ENCODE measurements around the gene RBM3. TPM values are rescaled to one million over a fixed set of nuclear protein-coding genes. Genes with fewer than 3 reads are reported as not detected.
"Not testable (repeated sequence)": the region's sequence is repeated elsewhere in the genome, so short reads cannot be mapped to it uniquely, and the experiment has no call there.

The RBM3 gene
- total RNA-seq, 5 donors from 2014 or later (not counting 1 experiment from before 2014, with no cell fraction given) = 212 to 345 (median 222) TPM

DNA sequence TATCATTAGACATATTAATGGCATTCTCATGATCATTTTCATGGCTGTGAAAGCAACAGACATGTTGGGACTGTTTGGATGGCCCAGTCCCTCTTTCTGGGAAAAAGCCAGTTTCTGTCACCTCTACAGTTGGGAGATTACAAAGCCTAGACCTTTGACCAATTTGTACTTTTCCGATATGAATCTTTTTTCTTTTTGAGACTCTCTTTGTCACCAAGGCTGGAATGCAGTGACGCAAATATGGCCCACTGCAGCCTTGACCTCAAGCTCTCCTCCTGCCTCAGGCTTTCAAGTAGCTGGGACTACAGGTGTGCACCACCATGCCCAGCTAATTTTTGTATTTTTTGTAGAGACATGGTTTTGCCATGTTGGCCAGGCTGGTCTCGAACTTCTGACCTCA lies 25.4 kb upstream of the RBM3 start:
- ChIA-PET CTCF (interaction anchor here in 1 of 2 donors (0.5 kb wide), 1 partner anchor 368 kb away, joined by 3 read pairs; no protein-coding TSS in a partner anchor), POLR2A (no interaction called here)
- Histone ChIP-seq H3K27me3 (replicated peaks in 1 of 2; ENCODE audit: control insufficient read depth in 2 of 2, extremely low read depth in 1 of 2, insufficient read depth in 2 of 2, low read length in 1 of 2) (no peaks in the 10 kb centered on the region), H3K9me3 (no peaks in the 10 kb centered on the region), H3K4me1 (ENCODE audit: control insufficient read depth in 1 of 2, extremely low read depth in 1 of 2, insufficient read depth in 2 of 2, low read length in 2 of 2) (no peaks in the 10 kb centered on the region), H3K27ac (ENCODE audit: low read length) (no peak overlapping the region), H3K36me3 (ENCODE audit: control insufficient read depth in 2 of 2, extremely low read depth in 1 of 2, insufficient read depth in 1 of 2, low read length in 1 of 2) (peaks cover 4 to 20% of the 10 kb centered on the region in 2 donors), H3K4me3 (ENCODE audit: control insufficient read depth in 1 of 2, extremely low read depth in 1 of 2, low read length in 1 of 2) (no peak overlapping the region)
- Mint-ChIP-seq H3K27ac (no peak overlapping the region), H3K9me3 (no peaks in the 10 kb centered on the region), H3K36me3 (peaks cover 25% of the 10 kb centered on the region), H3K4me1 (peaks cover 0 to 3% (median 0%) of the 10 kb centered on the region in 3 donors), H3K27me3 (no peaks in the 10 kb centered on the region), H3K4me3 (no peak overlapping the region)
- DNase-seq (no peak), ATAC-seq (replicated peaks in 1 of 4) (no peak)
- 100% methylated on average over 1 of the region's 3 CpGs for WGBS (ENCODE audit: insufficient coverage)

- CTCF ChIA-PET; H3K27ac ChIP-seq (ENCODE audit: low read length); H3K9me3 Mint-ChIP-seq; H3K4me1 ChIP-seq (ENCODE audit: control insufficient read depth in 1 of 2, extremely low read depth in 1 of 2, insufficient read depth in 2 of 2, low read length in 2 of 2); H3K4me3 Mint-ChIP-seq; POLR2A ChIA-PET; H3K9me3 ChIP-seq; H3K27me3 ChIP-seq (replicated peaks in 1 of 2; ENCODE audit: control insufficient read depth in 2 of 2, extremely low read depth in 1 of 2, insufficient read depth in 2 of 2, low read length in 1 of 2); H3K27ac Mint-ChIP-seq; H3K4me3 ChIP-seq (ENCODE audit: control insufficient read depth in 1 of 2, extremely low read depth in 1 of 2, low read length in 1 of 2); ATAC-seq (replicated peaks in 1 of 4); H3K4me1 Mint-ChIP-seq; DNase-seq; H3K27me3 Mint-ChIP-seq: not testable (repeated sequence)
- peaks cover 7 to 37% of the 10 kb centered on the region in 2 donors for H3K36me3 ChIP-seq (ENCODE audit: control insufficient read depth in 2 of 2, extremely low read depth in 1 of 2, insufficient read depth in 1 of 2, low read length in 1 of 2)
- H3K36me3 Mint-ChIP-seq = peaks cover 23% of the 10 kb centered on the region
- WGBS (ENCODE audit: insufficient coverage) = 100% methylated on average over 1 of the region's 9 CpGs
Observed at GRCh38 chrX:48555731-48556325, 18.5 kb upstream of the RBM3 start.

DNA sequence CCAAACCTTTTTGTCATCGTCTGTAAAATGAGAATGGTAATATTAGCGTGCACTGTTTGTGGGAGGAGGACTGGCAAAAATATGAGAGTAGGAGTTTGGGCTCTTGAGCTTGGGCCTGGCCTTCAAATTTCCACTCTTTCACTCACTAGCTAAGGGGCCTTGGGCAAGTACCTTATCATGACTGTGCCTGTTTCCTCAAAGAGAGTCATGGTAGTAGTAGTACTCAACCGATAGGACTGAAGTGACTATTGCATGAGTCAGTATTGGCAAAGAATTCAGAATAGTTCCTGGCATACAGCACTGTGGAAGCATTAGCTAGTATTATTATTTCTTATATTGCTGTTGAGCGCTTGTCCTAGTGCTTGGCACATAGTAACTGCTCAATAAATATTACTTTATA lies 16.0 kb upstream of the RBM3 start:
- Mint-ChIP-seq H3K4me1 (no peaks in the 10 kb centered on the region), H3K27me3 (peaks cover 0 to 5% of the 10 kb centered on the region in 2 donors), H3K4me3 (no peak overlapping the region), H3K27ac (no peak overlapping the region), H3K9me3 (no peaks in the 10 kb centered on the region), H3K36me3 (peaks cover 25% of the 10 kb centered on the region)
- no CpG with 5 or more reads among the region's 4 CpGs for WGBS (ENCODE audit: insufficient coverage)
- ChIA-PET POLR2A (no interaction called here), CTCF (interaction anchor here in 1 of 2 donors (0.6 kb wide), 1 partner anchor 9 kb away, joined by 3 read pairs; no protein-coding TSS in a partner anchor)
- H3K36me3 ChIP-seq (ENCODE audit: control insufficient read depth in 2 of 2, extremely low read depth in 1 of 2, insufficient read depth in 1 of 2, low read length in 1 of 2) = peaks cover 7 to 43% of the 10 kb centered on the region in 2 donors
- no peak for DNase-seq
- no peak overlapping the region for H3K4me3 ChIP-seq (ENCODE audit: control insufficient read depth in 1 of 2, extremely low read depth in 1 of 2, low read length in 1 of 2)
- H3K27me3 ChIP-seq (replicated peaks in 1 of 2; ENCODE audit: control insufficient read depth in 2 of 2, extremely low read depth in 1 of 2, insufficient read depth in 2 of 2, low read length in 1 of 2) = no peaks in the 10 kb centered on the region
- no peak for ATAC-seq (replicated peaks in 1 of 4)
- H3K4me1 ChIP-seq (ENCODE audit: control insufficient read depth in 1 of 2, extremely low read depth in 1 of 2, insufficient read depth in 2 of 2, low read length in 2 of 2) = no peaks in the 10 kb centered on the region
- H3K9me3 ChIP-seq = no peaks in the 10 kb centered on the region
- H3K27ac ChIP-seq (ENCODE audit: low read length) = no peak overlapping the region

DNA sequence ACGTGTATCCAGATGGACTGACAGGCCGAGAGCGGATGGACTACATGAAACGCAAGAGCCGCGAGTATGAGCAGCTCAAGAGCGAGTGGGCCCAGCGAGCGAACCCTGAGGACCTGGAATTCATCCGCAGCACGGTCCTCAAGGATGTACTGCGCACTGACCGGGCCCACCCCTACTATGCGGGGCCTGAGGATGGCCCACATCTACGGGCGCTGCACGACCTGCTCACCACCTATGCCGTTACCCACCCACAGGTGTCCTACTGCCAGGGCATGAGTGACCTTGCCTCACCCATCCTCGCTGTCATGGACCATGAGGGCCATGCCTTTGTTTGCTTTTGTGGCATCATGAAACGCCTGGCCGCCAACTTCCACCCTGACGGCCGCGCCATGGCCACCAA lies 14.6 kb upstream of the RBM3 start:
- ChIA-PET POLR2A (no interaction called here), CTCF (no interaction called here)
- peaks cover 0 to 3% of the 10 kb centered on the region in 2 donors for H3K27me3 Mint-ChIP-seq
- H3K27ac ChIP-seq (ENCODE audit: low read length) = no peak overlapping the region
- no peak overlapping the region for H3K4me3 ChIP-seq (ENCODE audit: control insufficient read depth in 1 of 2, extremely low read depth in 1 of 2, low read length in 1 of 2)
- H3K4me3 Mint-ChIP-seq = no peak overlapping the region
- H3K9me3 Mint-ChIP-seq = no peaks in the 10 kb centered on the region
- peaks cover 27% of the 10 kb centered on the region for H3K36me3 Mint-ChIP-seq
- no peaks in the 10 kb centered on the region for H3K4me1 Mint-ChIP-seq
- no peak for ATAC-seq (replicated peaks in 1 of 4)
- H3K9me3 ChIP-seq = no peaks in the 10 kb centered on the region
- 90% methylated on average over 13 of the region's 24 CpGs for WGBS (ENCODE audit: insufficient coverage)
- DNase-seq = no peak
- H3K27ac Mint-ChIP-seq = no peak overlapping the region
- no peaks in the 10 kb centered on the region for H3K27me3 ChIP-seq (replicated peaks in 1 of 2; ENCODE audit: control insufficient read depth in 2 of 2, extremely low read depth in 1 of 2, insufficient read depth in 2 of 2, low read length in 1 of 2)
- H3K4me1 ChIP-seq (ENCODE audit: control insufficient read depth in 1 of 2, extremely low read depth in 1 of 2, insufficient read depth in 2 of 2, low read length in 2 of 2) = no peaks in the 10 kb centered on the region
- H3K36me3 ChIP-seq (ENCODE audit: control insufficient read depth in 2 of 2, extremely low read depth in 1 of 2, insufficient read depth in 1 of 2, low read length in 1 of 2) = peaks cover 7 to 39% of the 10 kb centered on the region in 2 donors

DNA sequence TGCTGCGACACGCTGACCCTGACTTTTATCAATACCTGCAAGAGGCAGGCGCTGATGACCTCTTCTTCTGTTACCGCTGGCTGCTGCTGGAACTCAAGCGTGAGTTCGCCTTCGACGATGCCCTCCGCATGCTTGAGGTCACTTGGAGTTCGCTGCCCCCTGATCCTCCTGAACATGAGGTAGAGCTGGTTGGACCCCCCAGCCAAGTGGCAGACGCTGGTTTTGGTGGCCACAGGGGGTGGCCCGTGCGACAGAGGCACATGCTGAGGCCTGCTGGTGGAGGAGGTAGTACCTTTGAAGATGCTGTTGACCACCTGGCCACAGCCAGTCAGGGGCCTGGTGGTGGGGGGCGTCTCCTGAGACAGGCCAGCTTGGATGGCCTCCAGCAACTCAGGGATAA lies 14.2 kb upstream of the RBM3 start:
- Mint-ChIP-seq H3K27me3 (no peaks in the 10 kb centered on the region), H3K4me3 (no peak overlapping the region), H3K9me3 (no peaks in the 10 kb centered on the region), H3K36me3 (peaks cover 23% of the 10 kb centered on the region), H3K4me1 (no peaks in the 10 kb centered on the region), H3K27ac (no peak overlapping the region)
- Histone ChIP-seq H3K9me3 (no peaks in the 10 kb centered on the region), H3K27ac (ENCODE audit: low read length) (no peak overlapping the region), H3K36me3 (ENCODE audit: control insufficient read depth in 2 of 2, extremely low read depth in 1 of 2, insufficient read depth in 1 of 2, low read length in 1 of 2) (peaks cover 7 to 35% of the 10 kb centered on the region in 2 donors), H3K27me3 (replicated peaks in 1 of 2; ENCODE audit: control insufficient read depth in 2 of 2, extremely low read depth in 1 of 2, insufficient read depth in 2 of 2, low read length in 1 of 2) (no peaks in the 10 kb centered on the region), H3K4me3 (ENCODE audit: control insufficient read depth in 1 of 2, extremely low read depth in 1 of 2, low read length in 1 of 2) (no peak overlapping the region), H3K4me1 (ENCODE audit: control insufficient read depth in 1 of 2, extremely low read depth in 1 of 2, insufficient read depth in 2 of 2, low read length in 2 of 2) (no peaks in the 10 kb centered on the region)
- ChIA-PET CTCF (no interaction called here), POLR2A (interaction anchor here in 1 of 2 donors (0.6 kb wide), 1 partner anchor 103 kb away, joined by 4 read pairs; no protein-coding TSS in a partner anchor)
- DNase-seq (no peak), ATAC-seq (replicated peaks in 1 of 4) (no peak)
- 88% methylated on average over 10 of the region's 14 CpGs for WGBS (ENCODE audit: insufficient coverage)

GRCh38 chrX:48560681-48561080 lies 13.6 kb upstream of the RBM3 start:
- Histone ChIP-seq H3K9me3 (no peaks in the 10 kb centered on the region), H3K27me3 (replicated peaks in 1 of 2; ENCODE audit: control insufficient read depth in 2 of 2, extremely low read depth in 1 of 2, insufficient read depth in 2 of 2, low read length in 1 of 2) (no peaks in the 10 kb centered on the region), H3K4me3 (ENCODE audit: control insufficient read depth in 1 of 2, extremely low read depth in 1 of 2, low read length in 1 of 2) (no peak overlapping the region), H3K27ac (ENCODE audit: low read length) (no peak overlapping the region), H3K4me1 (ENCODE audit: control insufficient read depth in 1 of 2, extremely low read depth in 1 of 2, insufficient read depth in 2 of 2, low read length in 2 of 2) (no peaks in the 10 kb centered on the region), H3K36me3 (ENCODE audit: control insufficient read depth in 2 of 2, extremely low read depth in 1 of 2, insufficient read depth in 1 of 2, low read length in 1 of 2) (peaks cover 7 to 33% of the 10 kb centered on the region in 2 donors)
- ChIA-PET POLR2A (interaction anchor here in 1 of 2 donors (0.6 kb wide), 1 partner anchor 102 kb away, joined by 4 read pairs; no protein-coding TSS in a partner anchor), CTCF (no interaction called here)
- no peaks in the 10 kb centered on the region for H3K4me1 Mint-ChIP-seq
- peaks cover 19% of the 10 kb centered on the region for H3K36me3 Mint-ChIP-seq
- no peak overlapping the region for H3K27ac Mint-ChIP-seq
- no peak overlapping the region for H3K4me3 Mint-ChIP-seq
- WGBS (ENCODE audit: insufficient coverage) = 100% methylated on average over 1 of the region's 12 CpGs
- H3K27me3 Mint-ChIP-seq = no peaks in the 10 kb centered on the region
- no peak for DNase-seq
- H3K9me3 Mint-ChIP-seq = no peaks in the 10 kb centered on the region
- no peak for ATAC-seq (replicated peaks in 1 of 4)
